Suprapubic skin (tissue), 4 donors: ENCODE results near the gene MT2A. TPM values are rescaled to one million over a fixed set of nuclear protein-coding genes. Genes with fewer than 3 reads are reported as not detected.
A peak's percentile ranks its signal among the peaks of the same experiment; 100 is the strongest.

Experiments used
- DNase-seq, 2 donors: peaks; one replicate each; pipeline ENCODE4 v3.0.0-alpha.2; 2019; ENCODE audit warnings: low spot score in 2 of 2
- H3K27ac ChIP-seq: fragments of 200-600 bp; sonication (generic); one replicate; pipeline ENCODE4 v1.5.1; 2019
- H3K27me3 ChIP-seq: fragments of 200-600 bp; sonication (generic); one replicate; pipeline ENCODE4 v1.5.1; 2019
- H3K36me3 ChIP-seq: fragments of 200-600 bp; sonication (generic); one replicate; pipeline ENCODE4 v1.5.1; 2019
- H3K4me1 ChIP-seq: fragments of 200-600 bp; sonication (generic); one replicate; pipeline ENCODE4 v1.5.1; 2019
- H3K4me3 ChIP-seq: fragments of 200-600 bp; sonication (generic); one replicate; pipeline ENCODE4 v1.5.1; 2019; ENCODE audit warnings: mild to moderate bottlenecking
- H3K9me3 ChIP-seq: fragments of 200-600 bp; sonication (generic); one replicate; pipeline ENCODE4 v1.5.1; 2019
- EP300 ChIP-seq: sonication (generic); formaldehyde crosslinking; IDR thresholded peaks from one replicate; pipeline ENCODE4 v1.6.1; 2017; ENCODE audit warnings: antibody characterized with exemption
- POLR2A ChIP-seq, 2 donors: fragments of 450-650 bp; IDR thresholded peaks; one replicate each; pipeline ENCODE4 v1.6.1; 2017; ENCODE audit warnings: antibody characterized with exemption in 2 of 2, mild to moderate bottlenecking in 2 of 2, moderate library complexity in 2 of 2
- POLR2AphosphoS5 ChIP-seq, 3 donors: sonication (generic); formaldehyde crosslinking; IDR thresholded peaks; one replicate each; pipeline ENCODE4 v1.6.1; 2017; ENCODE audit warnings: antibody characterized with exemption in 3 of 3
- WGBS: methylation state at CpG from one replicate; pipeline ENCODE4 v1.1.5; 2018; 5-methylcytosine and 5-hydroxymethylcytosine counted together
- total RNA-seq, 4 donors: library from RNA; depleted of rRNA; stranded (reverse); fragments of >200 nt; gene quantifications; one replicate each; pipeline ENCODE4 v1.1.0, GENCODE V29; 2016
- TF ChIP-seq, protein P1 (sequence below), 2 donors: fragments of 200-600 bp in 1 of 2; fragments of 450-650 bp in 1 of 2; sonication (generic) in 1 of 2; IDR thresholded peaks; one replicate each; pipeline ENCODE4 v1.5.1; 2016 to 2019; ENCODE audit warnings: antibody characterized with exemption in 2 of 2, mild to moderate bottlenecking in 1 of 2, moderate library complexity in 1 of 2

The MT2A gene
- total RNA-seq, 4 donors from 2014 or later, result 375 to 1,014 (median 463) TPM

GRCh38 chr16:56589141-56590039 is 19.0 kb upstream of the MT2A start, which contains the start of gene MT3:
Gene MT3 (plus strand): TSS chr16:56589528. CDS start chr16:56589591, 63 bp downstream.
- H3K27ac ChIP-seq, result no peak within 1 kb of the TSS
- WGBS, result 0% methylated on average over 13 of the region's 87 CpGs
- no peaks in the 10 kb centered on the region for H3K9me3 ChIP-seq
- H3K27me3 ChIP-seq, result peaks cover 31% of the 10 kb centered on the region
- TF ChIP-seq POLR2A (IDR thresholded peaks at IDR 0.05) (no peak), POLR2AphosphoS5 (IDR thresholded peaks at IDR 0.05) (no peak), EP300 (no peak)
- TF ChIP-seq, protein P1, sequence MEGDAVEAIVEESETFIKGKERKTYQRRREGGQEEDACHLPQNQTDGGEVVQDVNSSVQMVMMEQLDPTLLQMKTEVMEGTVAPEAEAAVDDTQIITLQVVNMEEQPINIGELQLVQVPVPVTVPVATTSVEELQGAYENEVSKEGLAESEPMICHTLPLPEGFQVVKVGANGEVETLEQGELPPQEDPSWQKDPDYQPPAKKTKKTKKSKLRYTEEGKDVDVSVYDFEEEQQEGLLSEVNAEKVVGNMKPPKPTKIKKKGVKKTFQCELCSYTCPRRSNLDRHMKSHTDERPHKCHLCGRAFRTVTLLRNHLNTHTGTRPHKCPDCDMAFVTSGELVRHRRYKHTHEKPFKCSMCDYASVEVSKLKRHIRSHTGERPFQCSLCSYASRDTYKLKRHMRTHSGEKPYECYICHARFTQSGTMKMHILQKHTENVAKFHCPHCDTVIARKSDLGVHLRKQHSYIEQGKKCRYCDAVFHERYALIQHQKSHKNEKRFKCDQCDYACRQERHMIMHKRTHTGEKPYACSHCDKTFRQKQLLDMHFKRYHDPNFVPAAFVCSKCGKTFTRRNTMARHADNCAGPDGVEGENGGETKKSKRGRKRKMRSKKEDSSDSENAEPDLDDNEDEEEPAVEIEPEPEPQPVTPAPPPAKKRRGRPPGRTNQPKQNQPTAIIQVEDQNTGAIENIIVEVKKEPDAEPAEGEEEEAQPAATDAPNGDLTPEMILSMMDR (IDR thresholded peaks at IDR 0.05), result no peak
- no peaks in the 10 kb centered on the region for H3K36me3 ChIP-seq
- peaks cover 12% of the 10 kb centered on the region for H3K4me1 ChIP-seq
- no peak for DNase-seq
- H3K4me3 ChIP-seq, result peak within 1 kb of the TSS; percentile 50

DNA sequence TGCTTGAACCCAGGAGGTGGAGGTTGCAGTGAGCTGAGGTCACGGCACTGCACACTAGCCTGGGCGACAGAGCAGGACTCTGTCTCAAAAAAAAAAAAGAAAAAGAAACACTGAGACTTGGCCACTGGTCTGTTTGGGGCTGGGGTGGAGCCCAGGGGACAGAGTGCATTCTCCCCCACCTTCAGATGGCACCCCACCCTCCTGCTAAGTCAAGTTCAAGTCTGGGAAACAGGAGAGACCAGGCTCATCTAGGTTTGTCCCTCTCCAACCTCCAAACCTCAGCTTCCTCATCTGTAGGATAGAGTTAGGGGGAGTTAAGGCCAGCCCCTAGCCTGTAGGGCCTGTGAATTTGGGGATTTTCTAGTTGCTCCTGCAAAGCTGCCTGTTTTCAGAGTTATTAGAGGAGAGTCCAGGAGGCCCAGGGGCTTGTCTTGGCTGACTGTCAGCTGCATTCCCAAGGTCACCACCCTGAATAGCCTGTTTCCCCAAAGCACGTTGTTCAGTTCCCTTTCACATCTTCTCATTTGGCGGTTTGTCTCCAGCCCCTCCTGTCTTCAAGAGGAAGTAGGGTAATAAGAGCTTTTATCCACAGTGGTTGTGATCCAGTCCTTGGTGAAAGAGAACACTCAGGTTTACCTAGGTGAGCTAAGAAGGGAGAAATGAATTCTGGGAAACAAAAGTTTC is 16.9 kb upstream of the MT2A start:
- Histone ChIP-seq H3K27me3 (peaks cover 31% of the 10 kb centered on the region), H3K4me3 (no peak overlapping the region), H3K36me3 (no peaks in the 10 kb centered on the region), H3K4me1 (peaks cover 12% of the 10 kb centered on the region), H3K9me3 (no peaks in the 10 kb centered on the region), H3K27ac (no peak overlapping the region)
- no peak for TF ChIP-seq POLR2A (IDR thresholded peaks at IDR 0.05)
- TF ChIP-seq, protein P1 (IDR thresholded peaks at IDR 0.05), result no peak
- DNase-seq, result no peak
- WGBS, result 67% methylated on average over 4 of the region's 4 CpGs

GRCh38 chr16:56593573-56594291 is 14.7 kb upstream of the MT2A start:
- peaks cover 24% of the 10 kb centered on the region for H3K27me3 ChIP-seq
- 75% methylated on average over 6 of the region's 6 CpGs for WGBS
- no peaks in the 10 kb centered on the region for H3K9me3 ChIP-seq

GRCh38 chr16:56594292-56594619 is 14.1 kb upstream of the MT2A start:
- Histone ChIP-seq H3K27ac (no peak overlapping the region), H3K9me3 (no peaks in the 10 kb centered on the region), H3K4me3 (no peak overlapping the region), H3K27me3 (peaks cover 19% of the 10 kb centered on the region), H3K4me1 (peaks cover 7% of the 10 kb centered on the region), H3K36me3 (no peaks in the 10 kb centered on the region)
- TF ChIP-seq POLR2A (IDR thresholded peaks at IDR 0.05) (no peak), POLR2AphosphoS5 (IDR thresholded peaks at IDR 0.05) (no peak)
- 88% methylated on average over 5 of the region's 5 CpGs for WGBS
- no peak for DNase-seq

More at GRCh38 chr16:56593573-56594291, 14.7 kb upstream of the MT2A start:
- TF ChIP-seq EP300, result no peak
- no peaks in the 10 kb centered on the region for H3K36me3 ChIP-seq
- H3K4me1 ChIP-seq, result peaks cover 12% of the 10 kb centered on the region
- no peak overlapping the region for H3K27ac ChIP-seq
- no peak overlapping the region for H3K4me3 ChIP-seq
- DNase-seq, result no peak

DNA sequence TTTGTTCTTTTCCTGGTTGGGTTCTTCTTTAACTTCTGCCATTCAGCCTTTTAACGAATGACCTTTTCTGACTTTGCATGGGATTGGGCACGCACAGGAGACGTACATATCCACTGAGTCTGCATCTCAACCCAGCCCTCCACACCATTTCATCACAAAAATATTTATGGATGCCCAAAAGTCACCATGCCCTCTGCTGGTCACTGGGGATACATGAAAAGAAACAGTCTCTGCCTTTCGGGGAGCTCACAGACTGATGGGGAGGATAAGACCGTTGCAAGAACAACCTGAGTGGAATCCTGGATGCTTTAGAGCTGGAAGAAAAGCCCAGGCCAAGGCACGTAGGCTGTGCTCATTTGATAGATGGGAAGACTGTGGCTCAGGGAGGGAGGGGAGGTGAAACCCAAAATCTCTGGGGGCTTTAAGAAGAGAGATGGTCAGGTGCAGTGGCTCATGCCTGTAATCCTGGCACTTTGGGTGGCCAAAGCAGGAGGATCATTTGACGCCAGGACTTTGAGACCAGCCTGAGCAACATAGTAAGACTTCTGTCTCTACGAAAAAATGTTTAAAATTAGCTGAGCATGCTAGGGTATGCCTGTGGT is 7.9 kb upstream of the MT2A start:
- 31% methylated on average over 8 of the region's 8 CpGs for WGBS
- Histone ChIP-seq H3K4me3 (no peak overlapping the region), H3K36me3 (no peaks in the 10 kb centered on the region), H3K9me3 (no peaks in the 10 kb centered on the region), H3K27me3 (no peaks in the 10 kb centered on the region), H3K4me1 (peaks cover 7% of the 10 kb centered on the region), H3K27ac (no peak overlapping the region)
- no peak for DNase-seq
- TF ChIP-seq, protein P1 (IDR thresholded peaks at IDR 0.05), result peak; percentile 21 to 60
- TF ChIP-seq EP300, result no peak
